Left ventricle myocardium inferior (tissue), 1 donor: Measurements from ENCODE around the gene FMNL3. TPM values are rescaled to one million over a fixed set of nuclear protein-coding genes. Genes with fewer than 3 reads are reported as not detected.
A peak's percentile ranks its signal among the peaks of the same experiment; 100 is the strongest.

ENCODE experiments used
- DNase-seq: peaks from one replicate; pipeline ENCODE4 v3.0.0-alpha.2; 2020
- H3K27ac ChIP-seq: fragments of 200-600 bp; replicated peaks from 2 replicates; pipeline ENCODE4 v1.8.0; 2021
- H3K27me3 ChIP-seq: fragments of 200-600 bp; 2 replicates; pipeline ENCODE4 v1.8.0; 2021; ENCODE audit warnings: low read depth
- H3K36me3 ChIP-seq: fragments of 200-600 bp; 2 replicates; pipeline ENCODE4 v1.8.0; 2021
- H3K4me1 ChIP-seq: fragments of 200-600 bp; 2 replicates; pipeline ENCODE4 v1.8.0; 2021
- H3K4me3 ChIP-seq: fragments of 200-600 bp; 2 replicates; pipeline ENCODE4 v1.8.0; 2021; ENCODE audit warnings: mild to moderate bottlenecking, moderate library complexity
- H3K9me3 ChIP-seq: fragments of 200-600 bp; replicated peaks from 2 replicates; pipeline ENCODE4 v1.8.0; 2021
- intact Hi-C: fragments of 100-400 bp; cut with micrococcal nuclease; formaldehyde crosslinking; loops from one replicate; pipeline ENCODE4 v1.11.0; 2022
- total RNA-seq: library from RNA; stranded (reverse); fragmentation: NEBNext Ultra II Directional; extraction: Animal tissue kit (Norgen Biotek cat#: 25700); gene quantifications from one replicate; pipeline ENCODE4 v1.2.1, GENCODE V29; 2021
- TF ChIP-seq, protein P1 (sequence below): fragments of 200-600 bp; IDR thresholded peaks from 2 replicates; pipeline ENCODE4 v1.8.0; 2021; ENCODE audit warnings: antibody characterized with exemption, mild to moderate bottlenecking, borderline replicate concordance
- donor health status: DM: no; HTN: yes; CAD: no; lungs with severe emphysema.

FMNL3 gene
- total RNA-seq, 1 donor from 2014 or later: 10.4 TPM

DNA sequence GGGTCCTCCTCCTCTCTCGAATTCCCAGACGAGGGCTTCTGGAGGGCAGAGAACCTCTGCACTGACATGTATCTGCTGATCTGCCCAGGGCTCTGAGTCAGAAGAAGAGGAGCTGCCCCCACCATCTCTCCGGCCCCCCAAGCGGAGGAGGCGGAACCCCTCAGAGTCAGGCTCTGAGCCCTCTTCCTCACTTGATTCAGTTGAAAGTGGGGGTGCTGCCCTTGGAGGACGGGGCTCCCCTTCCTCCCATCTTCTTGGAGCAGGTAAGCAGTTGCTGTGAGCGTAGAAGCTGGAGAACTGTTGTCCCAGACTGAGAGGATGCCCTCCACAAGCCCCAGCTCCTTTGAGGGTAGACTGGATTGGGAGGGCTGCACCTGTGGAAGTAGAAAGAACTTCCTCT is 64.1 kb downstream of the FMNL3 start:
- Histone ChIP-seq H3K27ac (no peak overlapping the region), H3K9me3 (no peaks in the 10 kb centered on the region), H3K4me1 (peaks cover 39% of the 10 kb centered on the region), H3K27me3 (no peaks in the 10 kb centered on the region), H3K4me3 (no peak overlapping the region), H3K36me3 (peaks cover 66% of the 10 kb centered on the region)
- no peak for DNase-seq
- intact Hi-C loops: loop anchor here (2.0 kb wide), 1 partner anchor 66 kb away; no protein-coding TSS in a partner anchor
- TF ChIP-seq, protein P1, sequence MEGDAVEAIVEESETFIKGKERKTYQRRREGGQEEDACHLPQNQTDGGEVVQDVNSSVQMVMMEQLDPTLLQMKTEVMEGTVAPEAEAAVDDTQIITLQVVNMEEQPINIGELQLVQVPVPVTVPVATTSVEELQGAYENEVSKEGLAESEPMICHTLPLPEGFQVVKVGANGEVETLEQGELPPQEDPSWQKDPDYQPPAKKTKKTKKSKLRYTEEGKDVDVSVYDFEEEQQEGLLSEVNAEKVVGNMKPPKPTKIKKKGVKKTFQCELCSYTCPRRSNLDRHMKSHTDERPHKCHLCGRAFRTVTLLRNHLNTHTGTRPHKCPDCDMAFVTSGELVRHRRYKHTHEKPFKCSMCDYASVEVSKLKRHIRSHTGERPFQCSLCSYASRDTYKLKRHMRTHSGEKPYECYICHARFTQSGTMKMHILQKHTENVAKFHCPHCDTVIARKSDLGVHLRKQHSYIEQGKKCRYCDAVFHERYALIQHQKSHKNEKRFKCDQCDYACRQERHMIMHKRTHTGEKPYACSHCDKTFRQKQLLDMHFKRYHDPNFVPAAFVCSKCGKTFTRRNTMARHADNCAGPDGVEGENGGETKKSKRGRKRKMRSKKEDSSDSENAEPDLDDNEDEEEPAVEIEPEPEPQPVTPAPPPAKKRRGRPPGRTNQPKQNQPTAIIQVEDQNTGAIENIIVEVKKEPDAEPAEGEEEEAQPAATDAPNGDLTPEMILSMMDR: no peak

DNA sequence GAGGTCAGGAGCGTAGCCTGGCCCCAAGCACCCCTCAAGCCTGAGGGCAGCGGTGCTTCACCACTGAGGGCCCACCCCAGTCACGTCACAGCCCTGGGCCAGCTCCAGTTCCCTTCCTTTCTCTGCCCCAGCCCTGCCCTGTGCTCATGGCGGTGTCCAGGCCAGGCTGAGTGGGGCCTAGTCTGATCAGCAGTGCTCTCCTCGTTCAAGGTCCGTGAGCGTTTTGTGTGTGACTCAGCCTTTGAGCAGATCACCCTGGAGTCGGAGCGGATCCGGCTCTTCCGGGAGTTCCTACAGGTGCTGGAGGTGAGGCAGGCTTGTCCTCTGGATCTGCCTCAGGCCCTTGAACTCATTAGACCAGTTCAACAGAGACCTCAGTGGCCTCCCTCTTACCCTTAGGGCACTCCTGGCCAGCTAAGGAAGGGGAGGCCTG is 64.8 kb downstream of the FMNL3 start:
- Histone ChIP-seq H3K27ac (no peak overlapping the region), H3K27me3 (no peaks in the 10 kb centered on the region), H3K9me3 (no peaks in the 10 kb centered on the region), H3K36me3 (peaks cover 64% of the 10 kb centered on the region), H3K4me1 (peaks cover 36% of the 10 kb centered on the region), H3K4me3 (no peak overlapping the region)
- TF ChIP-seq, protein P1: no peak
- intact Hi-C loops: loop anchor here (2.0 kb wide), 1 partner anchor 66 kb away; no protein-coding TSS in a partner anchor
- no peak for DNase-seq

DNA sequence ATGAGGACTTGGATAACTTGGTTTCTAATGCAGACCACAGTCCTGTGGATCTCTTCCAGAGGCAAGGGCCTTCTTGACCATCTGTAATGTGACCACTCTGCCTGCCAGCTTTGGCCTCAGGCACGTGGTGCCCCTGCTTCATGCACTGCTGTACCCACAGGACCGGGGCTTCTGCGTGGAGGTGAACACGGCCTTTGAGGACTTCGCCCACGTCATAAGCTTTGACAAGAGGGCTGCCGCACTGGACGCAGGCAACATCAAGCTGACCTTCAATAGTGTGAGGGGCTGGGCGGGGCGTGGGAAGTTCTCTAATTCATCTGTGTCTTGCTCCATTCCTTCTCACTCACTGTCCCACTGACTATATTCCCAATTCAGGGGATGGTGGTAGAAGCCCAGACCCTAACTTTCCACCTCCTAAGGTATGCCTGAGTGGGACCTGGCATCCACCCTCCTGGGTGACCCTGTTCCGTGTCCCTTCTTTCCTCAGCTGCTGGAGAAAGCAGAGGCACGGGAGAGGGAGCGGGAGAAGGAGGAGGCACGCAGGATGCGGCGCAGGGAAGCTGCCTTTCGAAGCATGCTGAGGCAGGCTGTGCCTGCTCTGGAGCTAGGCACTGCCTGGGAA is 65.3 kb downstream of the FMNL3 start:
- H3K27ac ChIP-seq: no peak overlapping the region
- intact Hi-C loops: loop anchor here (2.0 kb wide), 1 partner anchor 67 kb away; no protein-coding TSS in a partner anchor
- DNase-seq: no peak
- no peaks in the 10 kb centered on the region for H3K9me3 ChIP-seq
- no peak overlapping the region for H3K4me3 ChIP-seq
- H3K27me3 ChIP-seq: no peaks in the 10 kb centered on the region
- TF ChIP-seq, protein P1: no peak
- peaks cover 63% of the 10 kb centered on the region for H3K36me3 ChIP-seq
- H3K4me1 ChIP-seq: peaks cover 36% of the 10 kb centered on the region

GRCh38 chr12:49636979-49637755 is 70.0 kb downstream of the FMNL3 start:
- no peak for DNase-seq

DNA sequence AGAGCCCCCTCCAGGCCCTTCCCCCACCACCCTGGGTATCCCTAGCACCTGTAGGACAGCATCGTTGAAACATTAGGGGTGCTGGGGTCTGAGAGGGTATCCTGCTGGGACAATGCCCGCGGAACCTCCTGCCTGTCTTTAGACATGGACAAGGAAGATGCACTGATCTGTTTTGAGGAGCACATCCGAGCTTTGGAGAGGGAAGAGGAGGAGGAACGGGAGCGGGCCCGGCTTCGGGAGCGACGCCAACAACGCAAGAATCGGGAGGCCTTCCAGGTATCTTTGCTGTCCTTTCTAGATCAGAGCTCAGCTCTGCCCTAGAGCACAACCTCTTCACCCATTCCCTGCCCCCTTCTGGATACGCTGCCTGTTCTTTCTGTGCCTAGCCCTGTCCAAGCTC is 70.6 kb downstream of the FMNL3 start:
- TF ChIP-seq, protein P1: no peak
- peaks cover 18% of the 10 kb centered on the region for H3K4me1 ChIP-seq
- H3K27ac ChIP-seq: peak overlapping the region; percentile 50
- DNase-seq: no peak
- H3K27me3 ChIP-seq: no peaks in the 10 kb centered on the region
- peaks cover 35% of the 10 kb centered on the region for H3K36me3 ChIP-seq
- H3K4me3 ChIP-seq: no peak overlapping the region
- intact Hi-C loops: no loop called here
- H3K9me3 ChIP-seq: no peaks in the 10 kb centered on the region

More at GRCh38 chr12:49636979-49637755, 70.0 kb downstream of the FMNL3 start:
- TF ChIP-seq, protein P1: peak; percentile 76
- Histone ChIP-seq H3K4me3 (no peak overlapping the region), H3K27ac (peak overlapping the region; percentile 50), H3K4me1 (peaks cover 18% of the 10 kb centered on the region), H3K36me3 (peaks cover 36% of the 10 kb centered on the region), H3K27me3 (no peaks in the 10 kb centered on the region), H3K9me3 (no peaks in the 10 kb centered on the region)
- intact Hi-C loops: no loop called here
